GM19043 (cell line): ENCODE data around the gene ERICH6.

ENCODE experiments used
- ATAC-seq: cut with Tn5 transposase; IDR thresholded peaks from one replicate; pipeline ENCODE4 v1.9.1; 2021; ENCODE audit warnings: low read depth; ENCODE audit not compliant: unreplicated experiment

Gene ERICH6

GRCh38 chr3:150691414-150692040 lies 12.2 kb downstream of the ERICH6 start:
- no peak for ATAC-seq

GRCh38 chr3:150687613-150688012 lies 16.1 kb downstream of the ERICH6 start:
- no peak for ATAC-seq

- no peak for ATAC-seq
Observed at GRCh38 chr3:150682824-150683223, 20.9 kb downstream of the ERICH6 start.

GRCh38 chr3:150682279-150682678 lies 21.4 kb downstream of the ERICH6 start:
- no peak for ATAC-seq

GRCh38 chr3:150681057-150681456 lies 22.7 kb downstream of the ERICH6 start:
- ATAC-seq: peak; percentile 98

- ATAC-seq: peak; percentile 10
Observed at GRCh38 chr3:150680562-150680961, 23.2 kb downstream of the ERICH6 start.

- ATAC-seq: no peak
Observed at GRCh38 chr3:150675587-150675986, 28.1 kb downstream of the ERICH6 start.

- no peak for ATAC-seq
Observed at GRCh38 chr3:150673966-150674365, 29.8 kb downstream of the ERICH6 start.

GRCh38 chr3:150666167-150666566 lies 37.6 kb downstream of the ERICH6 start:
- no peak for ATAC-seq

- no peak for ATAC-seq
Observed at GRCh38 chr3:150663461-150663860, 40.3 kb downstream of the ERICH6 start.

GRCh38 chr3:150662410-150663200 lies 41.1 kb downstream of the ERICH6 start:
- ATAC-seq: no peak

- ATAC-seq: no peak
Observed at GRCh38 chr3:150656316-150656715, 47.4 kb downstream of the ERICH6 start.

GRCh38 chr3:150653110-150653561 lies 50.6 kb downstream of the ERICH6 start:
- ATAC-seq: peak; percentile 59

- ATAC-seq: no peak
Observed at GRCh38 chr3:150640256-150640655, 63.5 kb downstream of the ERICH6 start.

- no peak for ATAC-seq
Observed at GRCh38 chr3:150639262-150639661, 64.5 kb downstream of the ERICH6 start.

- no peak for ATAC-seq
Observed at GRCh38 chr3:150636258-150636657, 67.5 kb downstream of the ERICH6 start.

- ATAC-seq: peak; percentile 61
Observed at GRCh38 chr3:150635526-150635925, 68.2 kb downstream of the ERICH6 start.

- ATAC-seq: no peak
Observed at GRCh38 chr3:150635076-150635475, 68.6 kb downstream of the ERICH6 start.

- no peak for ATAC-seq
Observed at GRCh38 chr3:150631515-150632221, 72.1 kb downstream of the ERICH6 start.

GRCh38 chr3:150627557-150627956 lies 76.2 kb downstream of the ERICH6 start:
- ATAC-seq: no peak

- ATAC-seq: no peak
Observed at GRCh38 chr3:150626148-150626930, 77.4 kb downstream of the ERICH6 start.
